GM12878 (cell line): ENCODE measurements around the gene LCN9. TPM values are rescaled to one million over a fixed set of nuclear protein-coding genes. Genes with fewer than 3 reads are reported as not detected.

Experiments used
- CHD2 ChIP-seq: IDR thresholded peaks from 2 replicates; pipeline ENCODE4 v1.6.1; 2011; ENCODE audit warnings: low read depth, low read length, improper control_type of control experiment, borderline replicate concordance
- EZH2 ChIP-seq: IDR thresholded peaks from 2 replicates; pipeline ENCODE4 v1.6.1; 2012; ENCODE audit warnings: low read depth, mild to moderate bottlenecking, control low read depth, inconsistent platforms, low read length, borderline replicate concordance; ENCODE audit not compliant: control insufficient read depth
- KLF5 ChIP-seq: fragments of 450-650 bp; IDR thresholded peaks from 2 replicates; pipeline ENCODE4 v1.6.1; 2014; ENCODE audit warnings: mild to moderate bottlenecking; ENCODE audit not compliant: partially characterized antibody
- MXI1 ChIP-seq: fragments of 150-350 bp; IDR thresholded peaks from 2 replicates; pipeline ENCODE4 v1.6.1; 2011; ENCODE audit warnings: low read depth, mild to moderate bottlenecking, inconsistent platforms, low read length, improper control_type of control experiment
- NFIC ChIP-seq: IDR thresholded peaks from 2 replicates; pipeline ENCODE4 v1.6.1; 2012; ENCODE audit warnings: low read depth, mild to moderate bottlenecking, inconsistent platforms, low read length, moderate library complexity
- POU2F2 ChIP-seq: IDR thresholded peaks from 3 replicates; pipeline ENCODE4 v1.6.1; 2011; ENCODE audit warnings: low read depth, mild to moderate bottlenecking, low read length, borderline replicate concordance
- RCOR1 ChIP-seq: conservative IDR thresholded peaks from 2 replicates; pipeline ENCODE4 v1.6.1; 2012; ENCODE audit warnings: low read depth, low read length, improper control_type of control experiment
- RUNX3 ChIP-seq: IDR thresholded peaks from 2 replicates; pipeline ENCODE4 v1.6.1; 2012; ENCODE audit warnings: low read length, inconsistent platforms
- TAF1 ChIP-seq: IDR thresholded peaks from 2 replicates; pipeline ENCODE4 v1.6.1; 2011; ENCODE audit warnings: mild to moderate bottlenecking, low read depth, low read length, borderline replicate concordance
- polyA plus RNA-seq, 11 experiments: library from polyadenylated mRNA; depleted of rRNA in 4 of 11; unstranded in 6 of 11; stranded (reverse) in 5 of 11; fragments of >200 nt; fragmentation: Nextera tagmentation in 4 of 11; fragmentation: Illumina TruSeq in 1 of 11; extraction: Ambion mirVana in 4 of 11; extraction: Trizol in 1 of 11; gene quantifications; 1 replicate in 1 of 11; 2 replicates in 10 of 11; pipeline versions ENCODE4 v1.2.1 to v1.2.3, GENCODE V29; 2011 to 2016; ENCODE audit warnings: inconsistent platforms in 2 of 11, missing spikeins in 2 of 11, low read depth in 1 of 11
- total RNA-seq, 4 experiments: library from RNA; depleted of rRNA in 3 of 4; stranded (reverse); fragments of >200 nt in 3 of 4; fragmentation: Illumina TruSeq in 1 of 4; extraction: Trizol in 1 of 4; gene quantifications; 2 replicates each; pipeline versions ENCODE4 v1.2.1 to v1.2.3, GENCODE V29; 2013 to 2021
- TF ChIP-seq, protein P1 (sequence below): fragments of 450-650 bp; IDR thresholded peaks from 2 replicates; pipeline ENCODE4 v1.6.1; 2016; ENCODE audit warnings: mild to moderate bottlenecking, moderate library complexity, borderline replicate concordance
- TF ChIP-seq, protein P2 (sequence below): fragments of 450-650 bp; IDR thresholded peaks from 2 replicates; pipeline ENCODE4 v1.6.1; 2018; ENCODE audit warnings: mild to moderate bottlenecking, low read depth, moderate library complexity; ENCODE audit not compliant: partially characterized antibody
- TF ChIP-seq, protein P3 (sequence below): IDR thresholded peaks from 2 replicates; pipeline ENCODE4 v1.6.1; 2012; ENCODE audit warnings: improper control_type of control experiment, low read depth, low read length; ENCODE audit not compliant: insufficient replicate concordance

LCN9 gene
- total and polyA plus RNA-seq, 10 of the 15 experiments (the other 5 are each of a cell fraction or from before 2014, with no cell fraction given), result not detected

GRCh38 chr9:135701067-135701958, 38.2 kb downstream of the LCN9 start (continued):
- no peak for TF ChIP-seq MXI1
- TF ChIP-seq EZH2, result no peak
- TF ChIP-seq POU2F2, result no peak
- TF ChIP-seq RCOR1, result no peak
- TF ChIP-seq KLF5, result no peak
- TF ChIP-seq, protein P1, sequence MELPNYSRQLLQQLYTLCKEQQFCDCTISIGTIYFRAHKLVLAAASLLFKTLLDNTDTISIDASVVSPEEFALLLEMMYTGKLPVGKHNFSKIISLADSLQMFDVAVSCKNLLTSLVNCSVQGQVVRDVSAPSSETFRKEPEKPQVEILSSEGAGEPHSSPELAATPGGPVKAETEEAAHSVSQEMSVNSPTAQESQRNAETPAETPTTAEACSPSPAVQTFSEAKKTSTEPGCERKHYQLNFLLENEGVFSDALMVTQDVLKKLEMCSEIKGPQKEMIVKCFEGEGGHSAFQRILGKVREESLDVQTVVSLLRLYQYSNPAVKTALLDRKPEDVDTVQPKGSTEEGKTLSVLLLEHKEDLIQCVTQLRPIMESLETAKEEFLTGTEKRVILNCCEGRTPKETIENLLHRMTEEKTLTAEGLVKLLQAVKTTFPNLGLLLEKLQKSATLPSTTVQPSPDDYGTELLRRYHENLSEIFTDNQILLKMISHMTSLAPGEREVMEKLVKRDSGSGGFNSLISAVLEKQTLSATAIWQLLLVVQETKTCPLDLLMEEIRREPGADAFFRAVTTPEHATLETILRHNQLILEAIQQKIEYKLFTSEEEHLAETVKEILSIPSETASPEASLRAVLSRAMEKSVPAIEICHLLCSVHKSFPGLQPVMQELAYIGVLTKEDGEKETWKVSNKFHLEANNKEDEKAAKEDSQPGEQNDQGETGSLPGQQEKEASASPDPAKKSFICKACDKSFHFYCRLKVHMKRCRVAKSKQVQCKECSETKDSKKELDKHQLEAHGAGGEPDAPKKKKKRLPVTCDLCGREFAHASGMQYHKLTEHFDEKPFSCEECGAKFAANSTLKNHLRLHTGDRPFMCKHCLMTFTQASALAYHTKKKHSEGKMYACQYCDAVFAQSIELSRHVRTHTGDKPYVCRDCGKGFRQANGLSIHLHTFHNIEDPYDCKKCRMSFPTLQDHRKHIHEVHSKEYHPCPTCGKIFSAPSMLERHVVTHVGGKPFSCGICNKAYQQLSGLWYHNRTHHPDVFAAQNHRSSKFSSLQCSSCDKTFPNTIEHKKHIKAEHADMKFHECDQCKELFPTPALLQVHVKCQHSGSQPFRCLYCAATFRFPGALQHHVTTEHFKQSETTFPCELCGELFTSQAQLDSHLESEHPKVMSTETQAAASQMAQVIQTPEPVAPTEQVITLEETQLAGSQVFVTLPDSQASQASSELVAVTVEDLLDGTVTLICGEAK, result no peak
- no peak for TF ChIP-seq CHD2
- TF ChIP-seq, protein P2, sequence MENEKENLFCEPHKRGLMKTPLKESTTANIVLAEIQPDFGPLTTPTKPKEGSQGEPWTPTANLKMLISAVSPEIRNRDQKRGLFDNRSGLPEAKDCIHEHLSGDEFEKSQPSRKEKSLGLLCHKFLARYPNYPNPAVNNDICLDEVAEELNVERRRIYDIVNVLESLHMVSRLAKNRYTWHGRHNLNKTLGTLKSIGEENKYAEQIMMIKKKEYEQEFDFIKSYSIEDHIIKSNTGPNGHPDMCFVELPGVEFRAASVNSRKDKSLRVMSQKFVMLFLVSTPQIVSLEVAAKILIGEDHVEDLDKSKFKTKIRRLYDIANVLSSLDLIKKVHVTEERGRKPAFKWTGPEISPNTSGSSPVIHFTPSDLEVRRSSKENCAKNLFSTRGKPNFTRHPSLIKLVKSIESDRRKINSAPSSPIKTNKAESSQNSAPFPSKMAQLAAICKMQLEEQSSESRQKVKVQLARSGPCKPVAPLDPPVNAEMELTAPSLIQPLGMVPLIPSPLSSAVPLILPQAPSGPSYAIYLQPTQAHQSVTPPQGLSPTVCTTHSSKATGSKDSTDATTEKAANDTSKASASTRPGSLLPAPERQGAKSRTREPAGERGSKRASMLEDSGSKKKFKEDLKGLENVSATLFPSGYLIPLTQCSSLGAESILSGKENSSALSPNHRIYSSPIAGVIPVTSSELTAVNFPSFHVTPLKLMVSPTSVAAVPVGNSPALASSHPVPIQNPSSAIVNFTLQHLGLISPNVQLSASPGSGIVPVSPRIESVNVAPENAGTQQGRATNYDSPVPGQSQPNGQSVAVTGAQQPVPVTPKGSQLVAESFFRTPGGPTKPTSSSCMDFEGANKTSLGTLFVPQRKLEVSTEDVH, result no peak
- TF ChIP-seq, protein P3, sequence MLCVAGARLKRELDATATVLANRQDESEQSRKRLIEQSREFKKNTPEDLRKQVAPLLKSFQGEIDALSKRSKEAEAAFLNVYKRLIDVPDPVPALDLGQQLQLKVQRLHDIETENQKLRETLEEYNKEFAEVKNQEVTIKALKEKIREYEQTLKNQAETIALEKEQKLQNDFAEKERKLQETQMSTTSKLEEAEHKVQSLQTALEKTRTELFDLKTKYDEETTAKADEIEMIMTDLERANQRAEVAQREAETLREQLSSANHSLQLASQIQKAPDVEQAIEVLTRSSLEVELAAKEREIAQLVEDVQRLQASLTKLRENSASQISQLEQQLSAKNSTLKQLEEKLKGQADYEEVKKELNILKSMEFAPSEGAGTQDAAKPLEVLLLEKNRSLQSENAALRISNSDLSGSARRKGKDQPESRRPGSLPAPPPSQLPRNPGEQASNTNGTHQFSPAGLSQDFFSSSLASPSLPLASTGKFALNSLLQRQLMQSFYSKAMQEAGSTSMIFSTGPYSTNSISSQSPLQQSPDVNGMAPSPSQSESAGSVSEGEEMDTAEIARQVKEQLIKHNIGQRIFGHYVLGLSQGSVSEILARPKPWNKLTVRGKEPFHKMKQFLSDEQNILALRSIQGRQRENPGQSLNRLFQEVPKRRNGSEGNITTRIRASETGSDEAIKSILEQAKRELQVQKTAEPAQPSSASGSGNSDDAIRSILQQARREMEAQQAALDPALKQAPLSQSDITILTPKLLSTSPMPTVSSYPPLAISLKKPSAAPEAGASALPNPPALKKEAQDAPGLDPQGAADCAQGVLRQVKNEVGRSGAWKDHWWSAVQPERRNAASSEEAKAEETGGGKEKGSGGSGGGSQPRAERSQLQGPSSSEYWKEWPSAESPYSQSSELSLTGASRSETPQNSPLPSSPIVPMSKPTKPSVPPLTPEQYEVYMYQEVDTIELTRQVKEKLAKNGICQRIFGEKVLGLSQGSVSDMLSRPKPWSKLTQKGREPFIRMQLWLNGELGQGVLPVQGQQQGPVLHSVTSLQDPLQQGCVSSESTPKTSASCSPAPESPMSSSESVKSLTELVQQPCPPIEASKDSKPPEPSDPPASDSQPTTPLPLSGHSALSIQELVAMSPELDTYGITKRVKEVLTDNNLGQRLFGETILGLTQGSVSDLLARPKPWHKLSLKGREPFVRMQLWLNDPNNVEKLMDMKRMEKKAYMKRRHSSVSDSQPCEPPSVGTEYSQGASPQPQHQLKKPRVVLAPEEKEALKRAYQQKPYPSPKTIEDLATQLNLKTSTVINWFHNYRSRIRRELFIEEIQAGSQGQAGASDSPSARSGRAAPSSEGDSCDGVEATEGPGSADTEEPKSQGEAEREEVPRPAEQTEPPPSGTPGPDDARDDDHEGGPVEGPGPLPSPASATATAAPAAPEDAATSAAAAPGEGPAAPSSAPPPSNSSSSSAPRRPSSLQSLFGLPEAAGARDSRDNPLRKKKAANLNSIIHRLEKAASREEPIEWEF, result no peak
- no peak for TF ChIP-seq NFIC
- no peak for TF ChIP-seq TAF1
- no peak for TF ChIP-seq RUNX3
- TF ChIP-seq, all 136 proteins: peak for 0
